OCI-LY1 (cell line): ENCODE results near the gene NCAM1.

Experiments used
- CTCF ChIP-seq: fragments of 200-600 bp; sonication (generic), shearing (Covaris generic); IDR thresholded peaks from 2 replicates; pipeline ENCODE4 v1.5.1; 2017; ENCODE audit warnings: mild to moderate bottlenecking, antibody characterized with exemption, low read length, moderate library complexity, mixed read lengths
- EZH2 ChIP-seq: fragments of 200-600 bp; sonication (generic), shearing (Covaris generic); IDR thresholded peaks from 2 replicates; pipeline ENCODE4 v1.8.0; 2017; ENCODE audit warnings: borderline replicate concordance, mixed run types, mild to moderate bottlenecking, antibody characterized with exemption, low read length, moderate library complexity, mixed read lengths

- TF ChIP-seq CTCF = no peak
- no peak for TF ChIP-seq EZH2
Observed at GRCh38 chr11:113202431-113202830, 241.2 kb downstream of the NCAM1 start.
